ENCODE measurements around the gene EXO1. TPM values are rescaled to one million over a fixed set of nuclear protein-coding genes. Genes with fewer than 3 reads are reported as not detected.

EXO1 gene
- total and polyA plus RNA-seq, 2 experiments from 2014 or later, result 3.1 to 5.0 TPM

DNA sequence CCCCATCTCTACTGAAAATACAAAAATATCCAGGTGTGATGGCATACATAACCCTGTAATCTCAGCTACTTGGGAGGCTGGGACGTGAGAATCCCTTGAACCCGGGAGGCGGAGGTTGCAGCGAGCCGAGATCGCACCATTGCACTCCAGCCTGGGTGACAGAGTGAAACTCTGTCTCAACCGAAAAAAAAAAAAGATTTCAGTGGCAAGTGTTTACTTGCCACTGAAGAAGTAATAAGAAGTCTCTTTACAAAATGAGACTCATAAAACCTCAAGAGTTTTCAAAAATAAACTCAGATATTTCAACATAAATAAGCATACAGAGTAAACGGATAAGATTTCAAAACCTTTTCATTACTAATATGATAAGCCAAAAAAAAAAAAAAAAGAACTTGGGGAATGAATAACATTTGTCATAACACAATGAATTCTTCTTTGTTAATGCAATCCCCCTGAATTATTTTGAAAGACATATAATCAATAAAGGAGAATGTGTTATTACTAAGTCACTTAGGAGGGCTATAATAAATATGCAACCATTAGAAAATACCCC lies 34.2 kb upstream of the EXO1 start:
- Histone ChIP-seq H4K20me1 (ENCODE audit: insufficient read depth, poor library complexity, severe bottlenecking) (no peaks in the 10 kb centered on the region), H3K27ac (no peak overlapping the region), H3K9me3 (ENCODE audit: low read depth) (no peaks in the 10 kb centered on the region), H3K79me2 (no peaks in the 10 kb centered on the region), H3K9me2 (replicated peaks; ENCODE audit: insufficient read depth) (no peaks in the 10 kb centered on the region), H3K36me3 (replicated peaks; ENCODE audit: insufficient read depth, low read depth) (no peaks in the 10 kb centered on the region), H3K27me3 (no peaks in the 10 kb centered on the region), H3K4me3 (no peak overlapping the region), H2AFZ (no peak overlapping the region), H3K4me2 (no peak overlapping the region), H3K4me1 (ENCODE audit: insufficient read depth) (no peaks in the 10 kb centered on the region)
- WGBS (ENCODE audit: low lambda C conversion rate, missing lambda C conversion rate), result 85% methylated on average over 8 of the region's 8 CpGs
- TF ChIP-seq EZH2phosphoT487 (IDR thresholded peaks at IDR 0.05; ENCODE audit: low read depth, severe bottlenecking, unreplicated experiment) (no peak), EZH2 (IDR thresholded peaks at IDR 0.05; ENCODE audit: borderline replicate concordance) (no peak)
- TF ChIP-seq, protein P1, sequence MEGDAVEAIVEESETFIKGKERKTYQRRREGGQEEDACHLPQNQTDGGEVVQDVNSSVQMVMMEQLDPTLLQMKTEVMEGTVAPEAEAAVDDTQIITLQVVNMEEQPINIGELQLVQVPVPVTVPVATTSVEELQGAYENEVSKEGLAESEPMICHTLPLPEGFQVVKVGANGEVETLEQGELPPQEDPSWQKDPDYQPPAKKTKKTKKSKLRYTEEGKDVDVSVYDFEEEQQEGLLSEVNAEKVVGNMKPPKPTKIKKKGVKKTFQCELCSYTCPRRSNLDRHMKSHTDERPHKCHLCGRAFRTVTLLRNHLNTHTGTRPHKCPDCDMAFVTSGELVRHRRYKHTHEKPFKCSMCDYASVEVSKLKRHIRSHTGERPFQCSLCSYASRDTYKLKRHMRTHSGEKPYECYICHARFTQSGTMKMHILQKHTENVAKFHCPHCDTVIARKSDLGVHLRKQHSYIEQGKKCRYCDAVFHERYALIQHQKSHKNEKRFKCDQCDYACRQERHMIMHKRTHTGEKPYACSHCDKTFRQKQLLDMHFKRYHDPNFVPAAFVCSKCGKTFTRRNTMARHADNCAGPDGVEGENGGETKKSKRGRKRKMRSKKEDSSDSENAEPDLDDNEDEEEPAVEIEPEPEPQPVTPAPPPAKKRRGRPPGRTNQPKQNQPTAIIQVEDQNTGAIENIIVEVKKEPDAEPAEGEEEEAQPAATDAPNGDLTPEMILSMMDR (IDR thresholded peaks at IDR 0.05; ENCODE audit: poor library complexity), result no peak
- DNase-seq (ENCODE audit: low spot score), result no peak

DNA sequence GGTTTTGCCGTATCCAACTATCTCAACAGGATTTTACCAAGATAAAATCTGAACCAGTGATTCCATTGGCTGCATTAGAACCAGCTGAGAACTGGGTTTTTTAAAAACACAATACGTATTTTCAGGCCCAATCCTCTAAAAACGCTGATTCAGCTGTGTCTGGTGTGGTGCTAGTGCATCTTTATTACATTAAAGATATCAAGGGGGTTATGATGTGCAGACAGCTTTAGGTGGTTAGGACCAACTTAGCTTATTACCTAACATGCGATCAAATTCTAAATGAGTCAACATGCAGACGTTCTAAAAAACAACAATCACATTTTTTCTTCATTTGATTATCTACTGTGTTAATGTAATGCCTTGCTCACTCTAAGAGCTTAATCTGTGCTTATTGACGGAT lies 32.0 kb upstream of the EXO1 start:
- Histone ChIP-seq H3K36me3 (replicated peaks; ENCODE audit: insufficient read depth, low read depth) (no peaks in the 10 kb centered on the region), H3K79me2 (no peaks in the 10 kb centered on the region), H2AFZ (no peak overlapping the region), H3K4me3 (no peak overlapping the region), H3K9me3 (ENCODE audit: low read depth) (no peaks in the 10 kb centered on the region), H3K9me2 (replicated peaks; ENCODE audit: insufficient read depth) (no peaks in the 10 kb centered on the region), H3K4me2 (no peak overlapping the region), H3K27me3 (no peaks in the 10 kb centered on the region), H3K27ac (no peak overlapping the region), H4K20me1 (ENCODE audit: insufficient read depth, poor library complexity, severe bottlenecking) (no peaks in the 10 kb centered on the region), H3K4me1 (ENCODE audit: insufficient read depth) (no peaks in the 10 kb centered on the region)
- no peak for DNase-seq (ENCODE audit: low spot score)
- TF ChIP-seq, protein P1 (IDR thresholded peaks at IDR 0.05; ENCODE audit: poor library complexity), result no peak
- TF ChIP-seq EZH2phosphoT487 (IDR thresholded peaks at IDR 0.05; ENCODE audit: low read depth, severe bottlenecking, unreplicated experiment) (no peak), EZH2 (IDR thresholded peaks at IDR 0.05; ENCODE audit: borderline replicate concordance) (no peak)
- 81% methylated on average over 6 of the region's 6 CpGs for WGBS (ENCODE audit: low lambda C conversion rate, missing lambda C conversion rate)

- no peak for DNase-seq (ENCODE audit: low spot score)
- Histone ChIP-seq H3K9me3 (ENCODE audit: low read depth) (no peaks in the 10 kb centered on the region), H3K4me3 (no peak overlapping the region), H3K9me2 (replicated peaks; ENCODE audit: insufficient read depth) (no peaks in the 10 kb centered on the region), H3K27ac (no peak overlapping the region), H4K20me1 (ENCODE audit: insufficient read depth, poor library complexity, severe bottlenecking) (no peaks in the 10 kb centered on the region), H3K27me3 (no peaks in the 10 kb centered on the region), H3K4me1 (ENCODE audit: insufficient read depth) (no peaks in the 10 kb centered on the region), H2AFZ (no peak overlapping the region), H3K36me3 (replicated peaks; ENCODE audit: insufficient read depth, low read depth) (no peaks in the 10 kb centered on the region), H3K79me2 (no peaks in the 10 kb centered on the region), H3K4me2 (no peak overlapping the region)
- TF ChIP-seq EZH2phosphoT487 (IDR thresholded peaks at IDR 0.05; ENCODE audit: low read depth, severe bottlenecking, unreplicated experiment), result no peak
- no peak for TF ChIP-seq EZH2 (IDR thresholded peaks at IDR 0.05; ENCODE audit: borderline replicate concordance)
- TF ChIP-seq, protein P1 (IDR thresholded peaks at IDR 0.05; ENCODE audit: poor library complexity), result no peak
- 35% methylated on average over 1 of the region's 1 CpG for WGBS (ENCODE audit: low lambda C conversion rate, missing lambda C conversion rate)
Measured at GRCh38 chr1:241817331-241817792, 30.6 kb upstream of the EXO1 start.
